GM12878 (cell line): ENCODE data around the gene ETV2. TPM values are rescaled to one million over a fixed set of nuclear protein-coding genes. Genes with fewer than 3 reads are reported as not detected.

Experiments used
- CHD2 ChIP-seq: IDR thresholded peaks from 2 replicates; pipeline ENCODE4 v1.6.1; 2011; ENCODE audit warnings: low read depth, low read length, improper control_type of control experiment, borderline replicate concordance
- E2F4 ChIP-seq: IDR thresholded peaks from 2 replicates; pipeline ENCODE4 v1.6.1; 2012; ENCODE audit warnings: low read depth, low read length, improper control_type of control experiment
- ETV6 ChIP-seq, 2 experiments: fragments of 450-650 bp in 1 of 2; IDR thresholded peaks in 1 of 2; conservative IDR thresholded peaks in 1 of 2; 2 replicates each; pipeline ENCODE4 v1.6.1; 2014; ENCODE audit warnings: antibody characterized with exemption in 1 of 2, borderline replicate concordance in 1 of 2, low read depth in 1 of 2, mild to moderate bottlenecking in 1 of 2, moderate library complexity in 1 of 2
- GATAD2B ChIP-seq: fragments of 450-650 bp; conservative IDR thresholded peaks from 2 replicates; pipeline ENCODE4 v1.6.1; 2017; ENCODE audit warnings: low read depth, mild to moderate bottlenecking, moderate library complexity
- HDGF ChIP-seq: fragments of 450-650 bp; IDR thresholded peaks from 2 replicates; pipeline ENCODE4 v1.6.1; 2016; ENCODE audit warnings: antibody characterized with exemption
- IKZF2 ChIP-seq, 2 experiments: fragments of 450-650 bp; IDR thresholded peaks; 2 replicates each; pipeline ENCODE4 v1.6.1; 2017; ENCODE audit warnings: mild to moderate bottlenecking in 2 of 2, moderate library complexity in 2 of 2
- IRF3 ChIP-seq: fragments of 450-650 bp; IDR thresholded peaks from 2 replicates; pipeline ENCODE4 v1.6.1; 2014; ENCODE audit warnings: mild to moderate bottlenecking
- MEF2A ChIP-seq: IDR thresholded peaks from 2 replicates; pipeline ENCODE4 v1.6.1; 2011; ENCODE audit warnings: low read depth, mild to moderate bottlenecking, low read length, moderate library complexity; ENCODE audit not compliant: insufficient read depth
- NKRF ChIP-seq: fragments of 450-650 bp; conservative IDR thresholded peaks from 2 replicates; pipeline ENCODE4 v1.6.1; 2017; ENCODE audit warnings: mild to moderate bottlenecking, moderate library complexity
- NR2F1 ChIP-seq: fragments of 450-650 bp; conservative IDR thresholded peaks from 2 replicates; pipeline ENCODE4 v1.6.1; 2017; ENCODE audit warnings: mild to moderate bottlenecking
- RB1 ChIP-seq: fragments of 450-650 bp; formaldehyde crosslinking; IDR thresholded peaks from 2 replicates; pipeline ENCODE4 v1.6.1; 2017; ENCODE audit warnings: mild to moderate bottlenecking, borderline replicate concordance
- RELA ChIP-seq: fragments of 450-650 bp; IDR thresholded peaks from 2 replicates; pipeline ENCODE4 v1.8.0; 2014; ENCODE audit warnings: borderline replicate concordance; ENCODE audit not compliant: partially characterized antibody
- SIX5 ChIP-seq: IDR thresholded peaks from 2 replicates; pipeline ENCODE4 v1.6.1; 2011; ENCODE audit warnings: mild to moderate bottlenecking, low read depth, low read length, moderate library complexity; ENCODE audit not compliant: severe bottlenecking
- SUPT20H ChIP-seq: IDR thresholded peaks from 2 replicates; pipeline ENCODE4 v1.6.1; 2011; ENCODE audit warnings: low read depth, mild to moderate bottlenecking, low read length, moderate library complexity, borderline replicate concordance; ENCODE audit not compliant: control insufficient read depth
- polyA plus RNA-seq, 11 experiments: library from polyadenylated mRNA; depleted of rRNA in 4 of 11; unstranded in 6 of 11; stranded (reverse) in 5 of 11; fragments of >200 nt; fragmentation: Nextera tagmentation in 4 of 11; fragmentation: Illumina TruSeq in 1 of 11; extraction: Ambion mirVana in 4 of 11; extraction: Trizol in 1 of 11; gene quantifications; 1 replicate in 1 of 11; 2 replicates in 10 of 11; pipeline versions ENCODE4 v1.2.1 to v1.2.3, GENCODE V29; 2011 to 2016; ENCODE audit warnings: inconsistent platforms in 2 of 11, missing spikeins in 2 of 11, low read depth in 1 of 11
- total RNA-seq, 4 experiments: library from RNA; depleted of rRNA in 3 of 4; stranded (reverse); fragments of >200 nt in 3 of 4; fragmentation: Illumina TruSeq in 1 of 4; extraction: Trizol in 1 of 4; gene quantifications; 2 replicates each; pipeline versions ENCODE4 v1.2.1 to v1.2.3, GENCODE V29; 2013 to 2021
- TF ChIP-seq, protein P1 (sequence below): IDR thresholded peaks from 2 replicates; pipeline ENCODE4 v1.6.1; 2011; ENCODE audit warnings: low read depth, mild to moderate bottlenecking, low read length, moderate library complexity, borderline replicate concordance; ENCODE audit errors: extremely low read depth
- TF ChIP-seq, protein P2 (sequence below): IDR thresholded peaks from 2 replicates; pipeline ENCODE4 v1.6.1; 2012; ENCODE audit warnings: low read depth, low read length, improper control_type of control experiment
- TF ChIP-seq, protein P3 (sequence below): IDR thresholded peaks from 2 replicates; pipeline ENCODE4 v1.6.1; 2012; ENCODE audit warnings: mild to moderate bottlenecking, low read depth, low read length

Gene ETV2
- total and polyA plus RNA-seq, 10 of the 15 experiments (the other 5 are each of a cell fraction or from before 2014, with no cell fraction given) = 0.10 to 1.4 (median 0.54) TPM; not detected in 1

GRCh38 chr19:35644206-35644986, 2.9 kb downstream of the ETV2 start (continued):
- TF ChIP-seq IRF3 = no peak
- peak; percentile 21; the same call in 1 of the 2 replicates for TF ChIP-seq NKRF
- TF ChIP-seq NR2F1 = no peak
- TF ChIP-seq SUPT20H = no peak
- TF ChIP-seq RB1 = no peak
- TF ChIP-seq, protein P1, sequence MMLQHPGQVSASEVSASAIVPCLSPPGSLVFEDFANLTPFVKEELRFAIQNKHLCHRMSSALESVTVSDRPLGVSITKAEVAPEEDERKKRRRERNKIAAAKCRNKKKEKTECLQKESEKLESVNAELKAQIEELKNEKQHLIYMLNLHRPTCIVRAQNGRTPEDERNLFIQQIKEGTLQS = no peak
- TF ChIP-seq RELA = no peak
- TF ChIP-seq, protein P2, sequence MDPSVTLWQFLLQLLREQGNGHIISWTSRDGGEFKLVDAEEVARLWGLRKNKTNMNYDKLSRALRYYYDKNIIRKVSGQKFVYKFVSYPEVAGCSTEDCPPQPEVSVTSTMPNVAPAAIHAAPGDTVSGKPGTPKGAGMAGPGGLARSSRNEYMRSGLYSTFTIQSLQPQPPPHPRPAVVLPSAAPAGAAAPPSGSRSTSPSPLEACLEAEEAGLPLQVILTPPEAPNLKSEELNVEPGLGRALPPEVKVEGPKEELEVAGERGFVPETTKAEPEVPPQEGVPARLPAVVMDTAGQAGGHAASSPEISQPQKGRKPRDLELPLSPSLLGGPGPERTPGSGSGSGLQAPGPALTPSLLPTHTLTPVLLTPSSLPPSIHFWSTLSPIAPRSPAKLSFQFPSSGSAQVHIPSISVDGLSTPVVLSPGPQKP = no peak
- no peak for TF ChIP-seq IKZF2 (IDR thresholded peaks at IDR 0.05)
- no peak for TF ChIP-seq MEF2A
- no peak for TF ChIP-seq SIX5
- TF ChIP-seq GATAD2B = peak; percentile 17; the same call in 1 of the 2 replicates
- TF ChIP-seq E2F4 = 0 out of 2 replicates have a peak, but pooled peaks have one; percentile 13
- TF ChIP-seq, protein P3, sequence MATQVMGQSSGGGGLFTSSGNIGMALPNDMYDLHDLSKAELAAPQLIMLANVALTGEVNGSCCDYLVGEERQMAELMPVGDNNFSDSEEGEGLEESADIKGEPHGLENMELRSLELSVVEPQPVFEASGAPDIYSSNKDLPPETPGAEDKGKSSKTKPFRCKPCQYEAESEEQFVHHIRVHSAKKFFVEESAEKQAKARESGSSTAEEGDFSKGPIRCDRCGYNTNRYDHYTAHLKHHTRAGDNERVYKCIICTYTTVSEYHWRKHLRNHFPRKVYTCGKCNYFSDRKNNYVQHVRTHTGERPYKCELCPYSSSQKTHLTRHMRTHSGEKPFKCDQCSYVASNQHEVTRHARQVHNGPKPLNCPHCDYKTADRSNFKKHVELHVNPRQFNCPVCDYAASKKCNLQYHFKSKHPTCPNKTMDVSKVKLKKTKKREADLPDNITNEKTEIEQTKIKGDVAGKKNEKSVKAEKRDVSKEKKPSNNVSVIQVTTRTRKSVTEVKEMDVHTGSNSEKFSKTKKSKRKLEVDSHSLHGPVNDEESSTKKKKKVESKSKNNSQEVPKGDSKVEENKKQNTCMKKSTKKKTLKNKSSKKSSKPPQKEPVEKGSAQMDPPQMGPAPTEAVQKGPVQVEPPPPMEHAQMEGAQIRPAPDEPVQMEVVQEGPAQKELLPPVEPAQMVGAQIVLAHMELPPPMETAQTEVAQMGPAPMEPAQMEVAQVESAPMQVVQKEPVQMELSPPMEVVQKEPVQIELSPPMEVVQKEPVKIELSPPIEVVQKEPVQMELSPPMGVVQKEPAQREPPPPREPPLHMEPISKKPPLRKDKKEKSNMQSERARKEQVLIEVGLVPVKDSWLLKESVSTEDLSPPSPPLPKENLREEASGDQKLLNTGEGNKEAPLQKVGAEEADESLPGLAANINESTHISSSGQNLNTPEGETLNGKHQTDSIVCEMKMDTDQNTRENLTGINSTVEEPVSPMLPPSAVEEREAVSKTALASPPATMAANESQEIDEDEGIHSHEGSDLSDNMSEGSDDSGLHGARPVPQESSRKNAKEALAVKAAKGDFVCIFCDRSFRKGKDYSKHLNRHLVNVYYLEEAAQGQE = peak; percentile 62; the same call in 1 of the 2 replicates
- TF ChIP-seq CHD2 = no peak
- TF ChIP-seq HDGF = peak; percentile 98
- no peak for TF ChIP-seq ETV6 (conservative IDR thresholded peaks at IDR 0.05 in 1 of 2, IDR thresholded peaks at IDR 0.05 in 1 of 2; ENCODE audit: borderline replicate concordance in 1 of 2, low read depth in 1 of 2)
